HEK293 (cell line): ENCODE measurements around the gene MYRIP.

Experiments
- CTCF ChIA-PET: fragments of 350-600 bp; formaldehyde crosslinking; extraction: SDS; loops from one replicate; lab custom pipeline; 2021; ENCODE audit warnings: antibody characterized with exemption; lab: Yijun Ruan, JAX
- POLR2A ChIA-PET: fragments of 300-600 bp; formaldehyde crosslinking; extraction: SDS; loops from one replicate; lab custom pipeline; 2020; ENCODE audit warnings: antibody characterized with exemption, inconsistent platforms; lab: Yijun Ruan, JAX
- H3K27ac ChIP-seq: fragments of 200-500 bp; sonication (Bioruptor generic); 2 replicates; pipeline ENCODE4 v1.5.1; 2014; ENCODE audit warnings: low read depth, low read length, control low read depth, inconsistent platforms; ENCODE audit errors: extremely low read depth
- H3K36me3 ChIP-seq, 2 experiments: fragments of 200-500 bp in 1 of 2; sonication (Bioruptor generic) in 1 of 2; 1 replicate in 1 of 2; 2 replicates in 1 of 2; pipeline ENCODE4 v1.5.1; 2014 to 2017; ENCODE audit warnings: inconsistent platforms in 2 of 2, low read length in 2 of 2; ENCODE audit not compliant: control insufficient read depth in 2 of 2, insufficient read depth in 1 of 2
- H3K4me1 ChIP-seq: fragments of 200-500 bp; sonication (Bioruptor generic); 2 replicates; pipeline ENCODE4 v1.5.1; 2014; ENCODE audit warnings: mild to moderate bottlenecking, low read length, inconsistent platforms; ENCODE audit not compliant: control insufficient read depth, insufficient read depth
- H3K4me3 ChIP-seq: 2 replicates; pipeline ENCODE4 v1.5.1; 2011; ENCODE audit warnings: low read depth, mild to moderate bottlenecking, control low read depth, low read length, moderate library complexity
- H3K9me3 ChIP-seq: fragments of 200-500 bp; sonication (Bioruptor generic); 2 replicates; pipeline ENCODE4 v1.5.1; 2014; ENCODE audit warnings: low read depth, low read length, inconsistent platforms; ENCODE audit not compliant: control insufficient read depth, insufficient read depth
- ATF2 ChIP-seq: fragments of 450-650 bp; formaldehyde crosslinking; IDR thresholded peaks from 2 replicates; pipeline ENCODE4 v1.5.1; 2016; ENCODE audit warnings: missing biosample characterization, missing genetic modification characterization, low read depth
- GLIS1 ChIP-seq: fragments of 450-650 bp; formaldehyde crosslinking; IDR thresholded peaks from 2 replicates; pipeline ENCODE4 v1.5.1; 2016; ENCODE audit warnings: missing biosample characterization, missing genetic modification characterization
- KLF1 ChIP-seq: fragments of 450-650 bp; formaldehyde crosslinking; IDR thresholded peaks from 2 replicates; pipeline ENCODE4 v1.5.1; 2016; ENCODE audit warnings: missing biosample characterization, missing genetic modification characterization
- TRIM28 ChIP-seq: IDR thresholded peaks from 2 replicates; pipeline ENCODE4 v1.6.1; 2011; ENCODE audit warnings: low read length, control low read depth, borderline replicate concordance
- TSHZ1 ChIP-seq: fragments of 450-650 bp; formaldehyde crosslinking; IDR thresholded peaks from 2 replicates; pipeline ENCODE4 v1.5.1; 2016; ENCODE audit warnings: missing biosample characterization, missing genetic modification characterization, borderline replicate concordance
- ZBTB21 ChIP-seq: fragments of 450-650 bp; formaldehyde crosslinking; IDR thresholded peaks from 2 replicates; pipeline ENCODE4 v1.5.1; 2017; ENCODE audit warnings: missing biosample characterization, missing genetic modification characterization
- ZBTB8A ChIP-seq: fragments of 450-650 bp; formaldehyde crosslinking; IDR thresholded peaks from 2 replicates; pipeline ENCODE4 v1.5.1; 2016; ENCODE audit warnings: missing biosample characterization, missing genetic modification characterization
- ZNF146 ChIP-seq: fragments of 450-650 bp; formaldehyde crosslinking; IDR thresholded peaks from 2 replicates; pipeline ENCODE4 v1.5.1; 2016; ENCODE audit warnings: missing biosample characterization, missing genetic modification characterization
- ZNF157 ChIP-seq: fragments of 450-650 bp; formaldehyde crosslinking; IDR thresholded peaks from 2 replicates; pipeline ENCODE4 v1.5.1; 2016; ENCODE audit warnings: missing biosample characterization, missing genetic modification characterization
- ZNF174 ChIP-seq: fragments of 450-650 bp; formaldehyde crosslinking; IDR thresholded peaks from 2 replicates; pipeline ENCODE4 v1.5.0; 2017; ENCODE audit warnings: missing biosample characterization, mild to moderate bottlenecking, missing genetic modification characterization
- ZNF239 ChIP-seq: fragments of 450-650 bp; formaldehyde crosslinking; IDR thresholded peaks from 2 replicates; pipeline ENCODE4 v1.5.1; 2016; ENCODE audit warnings: missing biosample characterization, missing genetic modification characterization
- ZNF518A ChIP-seq: fragments of 450-650 bp; formaldehyde crosslinking; conservative IDR thresholded peaks from 2 replicates; pipeline ENCODE4 v1.5.1; 2016; ENCODE audit warnings: low read depth, missing biosample characterization, missing genetic modification characterization
- ZNF580 ChIP-seq: fragments of 450-650 bp; formaldehyde crosslinking; IDR thresholded peaks from 2 replicates; pipeline ENCODE4 v1.5.1; 2016; ENCODE audit warnings: missing biosample characterization, missing genetic modification characterization
- ZNF610 ChIP-seq: fragments of 450-650 bp; formaldehyde crosslinking; IDR thresholded peaks from 2 replicates; pipeline ENCODE4 v1.5.1; 2016; ENCODE audit warnings: missing biosample characterization, missing genetic modification characterization, borderline replicate concordance
- ZNF692 ChIP-seq: fragments of 450-650 bp; formaldehyde crosslinking; IDR thresholded peaks from 2 replicates; pipeline ENCODE4 v1.5.1; 2016; ENCODE audit warnings: missing biosample characterization, missing genetic modification characterization

The MYRIP gene

GRCh38 chr3:39910826-39911464, 101.5 kb downstream of the MYRIP start:
- ChIA-PET CTCF (no interaction called here), POLR2A (no interaction called here)
- no peaks in the 10 kb centered on the region for H3K9me3 ChIP-seq
- no peak overlapping the region for H3K4me3 ChIP-seq
- no peaks in the 10 kb centered on the region for H3K4me1 ChIP-seq
- no peak overlapping the region for H3K27ac ChIP-seq
- no peaks in the 10 kb centered on the region for H3K36me3 ChIP-seq
- TF ChIP-seq GLIS1 (tag by site-specific recombination) (no peak), ZNF239 (tag by site-specific recombination) (no peak), ATF2 (tag by site-specific recombination) (no peak), TSHZ1 (tag by site-specific recombination) (no peak), ZNF580 (no peak), ZNF174 (tag by site-specific recombination) (no peak), ZBTB21 (tag by site-specific recombination) (no peak), TRIM28 (no peak), ZNF146 (tag by site-specific recombination) (no peak), ZNF692 (tag by site-specific recombination) (no peak), ZNF518A (tag by site-specific recombination) (no peak), ZNF610 (tag by site-specific recombination) (no peak), KLF1 (tag by site-specific recombination) (no peak), ZBTB8A (tag by site-specific recombination) (no peak), ZNF157 (tag by site-specific recombination) (no peak)
